DND-41 (cell line): Measurements from ENCODE around the gene L3MBTL4.

Experiments used
- CTCF ChIP-seq: IDR thresholded peaks from 2 replicates; pipeline ENCODE4 v1.5.1; 2012; ENCODE audit warnings: borderline replicate concordance, low read length, moderate library complexity, mild to moderate bottlenecking; ENCODE audit not compliant: poor library complexity, severe bottlenecking; ENCODE audit errors: extremely low read depth
- EZH2 ChIP-seq: IDR thresholded peaks from 3 replicates; pipeline ENCODE4 v1.6.1; 2012; ENCODE audit warnings: borderline replicate concordance, low read depth, mild to moderate bottlenecking, moderate library complexity, low read length, inconsistent platforms; ENCODE audit not compliant: severe bottlenecking

DNA sequence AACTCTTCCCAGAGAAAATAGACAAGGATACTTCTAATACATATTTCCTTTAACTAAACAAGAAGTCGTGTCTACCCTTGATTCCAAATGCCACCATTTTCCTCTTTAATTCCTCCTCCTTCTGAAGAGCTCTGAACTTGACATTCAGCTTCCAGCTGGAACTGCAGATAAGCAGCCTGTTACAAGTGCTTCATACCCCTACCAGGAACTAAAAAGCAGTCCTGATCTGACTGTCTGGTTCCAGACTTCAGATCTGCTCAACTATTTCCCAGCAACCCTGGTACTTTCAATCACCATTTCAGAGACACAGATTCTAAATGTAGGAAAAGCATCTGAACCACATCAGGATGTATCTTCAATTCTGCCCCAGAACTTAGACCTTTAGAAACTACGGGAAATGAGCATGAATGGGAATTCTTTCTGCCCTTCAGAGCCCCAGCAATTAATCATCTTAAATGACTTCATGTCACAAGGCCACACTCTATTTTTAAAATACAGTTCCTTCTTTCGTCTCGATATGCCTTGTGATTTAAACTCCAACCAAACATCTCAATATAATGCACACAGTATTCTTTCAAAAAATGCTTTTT lies 159.5 kb downstream of the L3MBTL4 start:
- TF ChIP-seq CTCF (no peak), EZH2 (no peak)
